ENCODE measurements around the gene FAM181A. TPM values are rescaled to one million over a fixed set of nuclear protein-coding genes. Genes with fewer than 3 reads are reported as not detected.

Gene FAM181A
- total RNA-seq, 1 donor from 2014 or later, result not detected

DNA sequence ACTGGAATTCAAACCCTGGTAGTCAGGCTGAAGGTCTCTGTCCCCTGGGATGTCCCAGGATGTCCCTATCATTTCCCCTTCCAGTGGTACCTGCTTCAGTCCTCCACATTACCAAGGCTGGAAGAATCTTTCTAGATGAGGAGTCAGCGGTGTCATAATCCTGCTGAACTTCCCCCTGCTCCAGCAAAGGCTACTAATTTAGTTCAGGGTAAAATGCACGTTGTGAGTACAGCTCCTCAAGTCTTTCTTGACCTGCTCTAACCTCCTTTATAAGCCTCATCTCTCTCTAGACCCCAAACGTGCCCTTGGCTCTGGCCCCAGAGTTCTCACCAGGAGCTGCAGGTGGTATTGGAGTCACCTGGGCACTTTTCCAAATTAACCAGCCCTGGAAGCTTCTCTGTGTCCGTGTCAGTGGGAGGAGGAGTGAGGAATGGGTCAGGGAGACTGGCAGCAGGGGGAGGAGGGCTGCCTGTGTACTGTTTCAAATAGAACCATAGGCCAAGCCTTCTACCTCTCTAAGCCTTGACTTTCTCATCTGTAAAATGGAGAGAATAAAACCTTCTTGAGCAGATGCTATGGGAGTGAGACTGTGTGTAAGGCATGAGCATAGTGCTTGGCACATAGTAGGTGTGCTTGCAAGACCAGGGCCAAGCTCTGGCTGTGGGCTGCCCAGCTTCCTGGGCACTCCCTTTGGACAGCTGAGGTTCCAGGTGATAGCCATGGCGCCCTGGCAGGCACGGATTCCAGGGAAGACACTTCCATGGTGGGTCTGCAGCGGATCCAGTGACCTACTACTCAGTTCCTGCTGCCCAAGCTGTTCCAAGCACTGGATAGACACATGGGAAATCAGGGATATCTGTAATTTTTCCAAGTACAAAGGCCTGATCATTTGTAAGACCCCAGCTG is 24.7 kb downstream of the FAM181A start:
- no peak for DNase-seq
- no peak overlapping the region for H3K4me3 Mint-ChIP-seq (ENCODE audit: unreplicated experiment)
- H3K27me3 Mint-ChIP-seq (ENCODE audit: unreplicated experiment), result peaks cover 13% of the 10 kb centered on the region
- peaks cover 34% of the 10 kb centered on the region for H3K4me1 Mint-ChIP-seq (ENCODE audit: low read depth, unreplicated experiment)
- H3K36me3 Mint-ChIP-seq (ENCODE audit: unreplicated experiment), result no peaks in the 10 kb centered on the region
- peaks cover 6% of the 10 kb centered on the region for H3K9me3 Mint-ChIP-seq (ENCODE audit: unreplicated experiment)
- H3K27ac Mint-ChIP-seq (ENCODE audit: unreplicated experiment), result no peak overlapping the region
- TF ChIP-seq, protein P1, sequence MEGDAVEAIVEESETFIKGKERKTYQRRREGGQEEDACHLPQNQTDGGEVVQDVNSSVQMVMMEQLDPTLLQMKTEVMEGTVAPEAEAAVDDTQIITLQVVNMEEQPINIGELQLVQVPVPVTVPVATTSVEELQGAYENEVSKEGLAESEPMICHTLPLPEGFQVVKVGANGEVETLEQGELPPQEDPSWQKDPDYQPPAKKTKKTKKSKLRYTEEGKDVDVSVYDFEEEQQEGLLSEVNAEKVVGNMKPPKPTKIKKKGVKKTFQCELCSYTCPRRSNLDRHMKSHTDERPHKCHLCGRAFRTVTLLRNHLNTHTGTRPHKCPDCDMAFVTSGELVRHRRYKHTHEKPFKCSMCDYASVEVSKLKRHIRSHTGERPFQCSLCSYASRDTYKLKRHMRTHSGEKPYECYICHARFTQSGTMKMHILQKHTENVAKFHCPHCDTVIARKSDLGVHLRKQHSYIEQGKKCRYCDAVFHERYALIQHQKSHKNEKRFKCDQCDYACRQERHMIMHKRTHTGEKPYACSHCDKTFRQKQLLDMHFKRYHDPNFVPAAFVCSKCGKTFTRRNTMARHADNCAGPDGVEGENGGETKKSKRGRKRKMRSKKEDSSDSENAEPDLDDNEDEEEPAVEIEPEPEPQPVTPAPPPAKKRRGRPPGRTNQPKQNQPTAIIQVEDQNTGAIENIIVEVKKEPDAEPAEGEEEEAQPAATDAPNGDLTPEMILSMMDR (IDR thresholded peaks at IDR 0.05; ENCODE audit: partially characterized antibody, unreplicated experiment), result no peak

- TF ChIP-seq, protein P1 (IDR thresholded peaks at IDR 0.05; ENCODE audit: partially characterized antibody, unreplicated experiment), result no peak
- Mint-ChIP-seq H3K27me3 (ENCODE audit: unreplicated experiment) (peaks cover 17% of the 10 kb centered on the region), H3K27ac (ENCODE audit: unreplicated experiment) (no peak overlapping the region), H3K4me1 (ENCODE audit: low read depth, unreplicated experiment) (peaks cover 41% of the 10 kb centered on the region), H3K9me3 (ENCODE audit: unreplicated experiment) (peaks cover 11% of the 10 kb centered on the region), H3K4me3 (ENCODE audit: unreplicated experiment) (no peak overlapping the region), H3K36me3 (ENCODE audit: unreplicated experiment) (no peaks in the 10 kb centered on the region)
- no peak for DNase-seq
Observed at GRCh38 chr14:93952829-93953228, 25.7 kb downstream of the FAM181A start.

DNA sequence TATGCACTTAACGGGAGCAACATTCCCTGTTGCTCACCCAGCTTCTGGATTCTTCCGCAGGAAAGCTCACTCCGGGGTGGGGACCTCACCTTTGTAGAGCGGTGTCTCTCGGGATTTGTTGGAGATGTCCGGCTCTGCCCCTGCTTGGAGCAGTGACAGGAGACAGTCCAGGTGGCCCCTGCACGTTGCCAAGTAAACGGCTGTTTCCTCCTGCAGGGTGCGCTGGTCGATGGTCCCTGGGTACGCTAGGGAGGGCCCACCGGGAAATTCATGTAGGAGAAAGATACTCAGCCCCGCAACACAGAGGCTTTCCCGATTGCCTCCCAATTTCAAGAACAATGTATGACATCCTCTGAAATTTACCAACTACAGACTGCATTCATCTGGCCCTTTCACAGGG is 26.1 kb downstream of the FAM181A start:
- Mint-ChIP-seq H3K36me3 (ENCODE audit: unreplicated experiment) (no peaks in the 10 kb centered on the region), H3K27ac (ENCODE audit: unreplicated experiment) (no peak overlapping the region), H3K27me3 (ENCODE audit: unreplicated experiment) (peaks cover 17% of the 10 kb centered on the region), H3K9me3 (ENCODE audit: unreplicated experiment) (peaks cover 11% of the 10 kb centered on the region), H3K4me3 (ENCODE audit: unreplicated experiment) (no peak overlapping the region), H3K4me1 (ENCODE audit: low read depth, unreplicated experiment) (peaks cover 43% of the 10 kb centered on the region)
- DNase-seq, result no peak
- TF ChIP-seq, protein P1 (IDR thresholded peaks at IDR 0.05; ENCODE audit: partially characterized antibody, unreplicated experiment), result no peak

DNA sequence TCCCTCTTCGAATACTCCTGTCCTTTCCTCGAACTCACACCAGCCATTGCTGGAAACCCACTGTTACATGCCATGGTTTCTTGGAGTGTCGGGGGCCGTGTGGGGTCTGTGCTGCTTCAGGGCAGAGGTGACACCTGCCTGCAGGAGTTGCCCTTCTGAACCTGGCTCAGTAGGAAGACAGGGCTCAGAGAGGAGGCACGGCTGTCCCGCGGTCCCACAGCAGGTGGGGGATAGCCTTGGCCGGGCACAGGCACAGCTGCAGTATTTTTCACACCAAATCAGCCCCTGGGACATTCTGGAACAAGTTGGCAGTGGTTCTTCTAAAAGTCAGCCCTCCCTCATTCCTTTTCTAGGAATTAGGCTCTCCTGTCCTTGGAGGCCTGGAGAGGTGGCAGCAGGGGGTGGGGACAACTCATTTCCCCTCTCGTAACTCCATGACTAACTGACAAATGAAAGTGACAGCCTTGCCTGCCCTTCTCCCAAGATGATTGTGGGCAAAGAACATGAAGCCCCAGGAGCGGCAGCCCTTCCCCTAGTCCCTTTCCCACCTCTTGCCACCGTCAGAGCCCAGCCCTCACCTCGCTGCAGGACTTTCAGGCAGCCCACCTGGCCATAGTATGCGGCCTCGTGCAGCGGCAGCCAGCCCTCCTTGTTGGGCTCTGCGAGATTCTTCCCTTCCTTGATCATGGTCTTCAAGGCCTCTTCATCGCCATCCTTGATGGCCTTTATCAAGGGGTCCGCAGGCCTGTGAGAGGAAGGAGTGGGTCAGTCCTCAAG is 26.8 kb downstream of the FAM181A start:
- Mint-ChIP-seq H3K4me3 (ENCODE audit: unreplicated experiment) (no peak overlapping the region), H3K27me3 (ENCODE audit: unreplicated experiment) (peaks cover 17% of the 10 kb centered on the region), H3K36me3 (ENCODE audit: unreplicated experiment) (no peaks in the 10 kb centered on the region), H3K9me3 (ENCODE audit: unreplicated experiment) (peaks cover 11% of the 10 kb centered on the region), H3K4me1 (ENCODE audit: low read depth, unreplicated experiment) (peaks cover 45% of the 10 kb centered on the region), H3K27ac (ENCODE audit: unreplicated experiment) (no peak overlapping the region)
- TF ChIP-seq, protein P1 (IDR thresholded peaks at IDR 0.05; ENCODE audit: partially characterized antibody, unreplicated experiment), result no peak
- no peak for DNase-seq

- H3K36me3 Mint-ChIP-seq (ENCODE audit: unreplicated experiment), result no peaks in the 10 kb centered on the region
- no peak for DNase-seq
- H3K4me1 Mint-ChIP-seq (ENCODE audit: low read depth, unreplicated experiment), result peaks cover 44% of the 10 kb centered on the region
- TF ChIP-seq, protein P1 (IDR thresholded peaks at IDR 0.05; ENCODE audit: partially characterized antibody, unreplicated experiment), result no peak
- no peak overlapping the region for H3K27ac Mint-ChIP-seq (ENCODE audit: unreplicated experiment)
- peaks cover 17% of the 10 kb centered on the region for H3K27me3 Mint-ChIP-seq (ENCODE audit: unreplicated experiment)
- H3K9me3 Mint-ChIP-seq (ENCODE audit: unreplicated experiment), result peaks cover 11% of the 10 kb centered on the region
- H3K4me3 Mint-ChIP-seq (ENCODE audit: unreplicated experiment), result peak overlapping the region; percentile 23
Observed at GRCh38 chr14:93954516-93954830, 27.3 kb downstream of the FAM181A start.

Data from glutamatergic neuron (in vitro differentiated cells).